ENCODE data around the gene VPS13D. TPM values are rescaled to one million over a fixed set of nuclear protein-coding genes. Genes with fewer than 3 reads are reported as not detected.

VPS13D gene
- polyA plus RNA-seq, 1 experiment, result 22.3 TPM

DNA sequence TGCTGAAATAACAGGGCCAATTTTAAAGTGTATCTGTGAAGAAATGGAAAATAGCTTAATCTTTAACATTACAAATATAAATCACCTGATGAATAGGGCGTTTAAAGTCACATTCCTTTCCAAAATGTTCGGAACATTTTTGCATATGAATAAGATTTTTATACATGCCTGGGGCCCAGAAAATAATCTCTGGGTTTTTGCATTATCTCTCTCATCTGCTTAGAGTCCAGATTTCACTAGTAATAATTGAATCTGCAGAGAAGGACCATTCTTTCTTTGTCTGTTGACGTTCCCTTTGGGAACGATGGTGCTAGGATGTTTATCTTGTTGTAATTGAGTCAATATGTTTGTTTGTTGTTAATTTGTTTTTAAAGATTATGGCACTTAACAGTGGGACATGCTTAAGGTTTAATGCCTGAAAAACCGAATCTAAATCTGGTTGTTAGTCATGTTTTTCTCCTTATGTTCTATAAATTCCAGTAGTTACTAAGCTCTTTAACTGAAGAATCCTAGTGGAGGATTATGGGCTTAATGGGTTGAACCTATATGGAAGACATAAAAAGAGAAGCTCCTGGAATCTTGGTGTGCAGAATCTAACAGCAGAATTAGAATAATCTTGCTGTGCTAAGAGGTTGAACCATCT lies 140.6 kb downstream of the VPS13D start:
- TF ChIP-seq, protein P1, sequence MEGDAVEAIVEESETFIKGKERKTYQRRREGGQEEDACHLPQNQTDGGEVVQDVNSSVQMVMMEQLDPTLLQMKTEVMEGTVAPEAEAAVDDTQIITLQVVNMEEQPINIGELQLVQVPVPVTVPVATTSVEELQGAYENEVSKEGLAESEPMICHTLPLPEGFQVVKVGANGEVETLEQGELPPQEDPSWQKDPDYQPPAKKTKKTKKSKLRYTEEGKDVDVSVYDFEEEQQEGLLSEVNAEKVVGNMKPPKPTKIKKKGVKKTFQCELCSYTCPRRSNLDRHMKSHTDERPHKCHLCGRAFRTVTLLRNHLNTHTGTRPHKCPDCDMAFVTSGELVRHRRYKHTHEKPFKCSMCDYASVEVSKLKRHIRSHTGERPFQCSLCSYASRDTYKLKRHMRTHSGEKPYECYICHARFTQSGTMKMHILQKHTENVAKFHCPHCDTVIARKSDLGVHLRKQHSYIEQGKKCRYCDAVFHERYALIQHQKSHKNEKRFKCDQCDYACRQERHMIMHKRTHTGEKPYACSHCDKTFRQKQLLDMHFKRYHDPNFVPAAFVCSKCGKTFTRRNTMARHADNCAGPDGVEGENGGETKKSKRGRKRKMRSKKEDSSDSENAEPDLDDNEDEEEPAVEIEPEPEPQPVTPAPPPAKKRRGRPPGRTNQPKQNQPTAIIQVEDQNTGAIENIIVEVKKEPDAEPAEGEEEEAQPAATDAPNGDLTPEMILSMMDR (IDR thresholded peaks at IDR 0.05; ENCODE audit: insufficient read depth, low read depth, low read length), result no peak
- Histone ChIP-seq H3K36me3 (ENCODE audit: control insufficient read depth, insufficient read depth, low read length) (peaks cover 2% of the 10 kb centered on the region; the same call in 1 of the 2 replicates), H3K27me3 (ENCODE audit: control insufficient read depth, insufficient read depth, low read length) (no peaks in the 10 kb centered on the region), H3K4me3 (ENCODE audit: low read depth, low read length) (no peak overlapping the region)
- ChIA-PET CTCF (interaction anchor here (1.1 kb wide), 1 partner anchor 47 kb away, joined by 3 read pairs; no protein-coding TSS in a partner anchor), POLR2A (no interaction called here)
- no peak for DNase-seq (ENCODE audit: low read depth)

GRCh38 chr1:12371053-12371452 lies 141.2 kb downstream of the VPS13D start:
- H3K4me3 ChIP-seq (ENCODE audit: low read depth, low read length), result no peak overlapping the region
- H3K36me3 ChIP-seq (ENCODE audit: control insufficient read depth, insufficient read depth, low read length), result peaks cover 2% of the 10 kb centered on the region; the same call in 1 of the 2 replicates
- TF ChIP-seq, protein P1 (IDR thresholded peaks at IDR 0.05; ENCODE audit: insufficient read depth, low read depth, low read length), result no peak
- ChIA-PET CTCF (no interaction called here), POLR2A (no interaction called here)
- no peak for DNase-seq (ENCODE audit: low read depth)
- no peaks in the 10 kb centered on the region for H3K27me3 ChIP-seq (ENCODE audit: control insufficient read depth, insufficient read depth, low read length)

DNA sequence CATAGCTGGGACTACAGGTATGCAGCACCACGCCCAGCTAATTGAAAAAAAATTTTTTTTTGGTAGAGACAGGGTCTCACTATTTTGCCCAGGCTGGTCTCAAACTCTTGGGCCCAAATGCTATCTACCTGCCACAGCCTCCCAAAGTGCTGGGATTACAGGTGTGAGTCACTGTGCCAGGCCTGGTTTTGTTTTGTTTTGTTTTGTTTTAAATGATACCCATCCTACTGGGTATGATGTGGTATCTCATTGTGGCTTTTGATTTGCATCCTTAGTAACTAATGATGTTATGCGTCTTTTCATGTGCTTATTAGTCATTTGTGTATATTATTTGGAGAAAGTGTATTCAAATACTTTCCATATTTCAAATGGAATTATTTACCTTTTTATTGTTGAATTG lies 142.3 kb downstream of the VPS13D start:
- Histone ChIP-seq H3K27me3 (ENCODE audit: control insufficient read depth, insufficient read depth, low read length) (no peaks in the 10 kb centered on the region), H3K4me3 (ENCODE audit: low read depth, low read length) (no peak overlapping the region), H3K36me3 (ENCODE audit: control insufficient read depth, insufficient read depth, low read length) (peaks cover 2% of the 10 kb centered on the region; the same call in 1 of the 2 replicates)
- TF ChIP-seq, protein P1 (IDR thresholded peaks at IDR 0.05; ENCODE audit: insufficient read depth, low read depth, low read length), result no peak
- ChIA-PET CTCF (no interaction called here), POLR2A (no interaction called here)
- no peak for DNase-seq (ENCODE audit: low read depth)

DNA sequence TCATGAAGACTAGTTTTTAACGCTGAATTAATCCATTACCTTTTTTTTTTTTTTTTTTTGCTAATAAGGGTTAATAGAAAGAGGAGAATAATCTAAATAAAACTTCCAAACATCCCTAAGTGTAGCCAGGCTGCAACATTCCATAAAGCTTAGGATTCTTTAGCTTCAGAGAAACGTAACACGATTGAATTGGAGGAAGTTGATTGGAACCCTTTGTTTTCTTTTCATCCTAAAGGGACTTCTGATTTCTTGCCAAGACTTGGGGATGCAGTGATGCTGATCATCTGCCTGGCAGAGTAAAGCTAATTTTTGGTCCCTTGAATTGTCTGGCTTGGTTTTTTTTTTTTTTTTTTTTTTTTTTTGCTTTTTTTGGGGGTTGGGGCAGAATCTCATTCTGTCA lies 142.9 kb downstream of the VPS13D start:
- Histone ChIP-seq H3K27me3 (ENCODE audit: control insufficient read depth, insufficient read depth, low read length) (no peaks in the 10 kb centered on the region), H3K36me3 (ENCODE audit: control insufficient read depth, insufficient read depth, low read length) (peaks cover 2% of the 10 kb centered on the region; the same call in 1 of the 2 replicates), H3K4me3 (ENCODE audit: low read depth, low read length) (no peak overlapping the region)
- TF ChIP-seq, protein P1 (IDR thresholded peaks at IDR 0.05; ENCODE audit: insufficient read depth, low read depth, low read length), result no peak
- POLR2A ChIA-PET, result no interaction called here
- CTCF ChIA-PET, result no interaction called here
- DNase-seq (ENCODE audit: low read depth), result no peak

DNA sequence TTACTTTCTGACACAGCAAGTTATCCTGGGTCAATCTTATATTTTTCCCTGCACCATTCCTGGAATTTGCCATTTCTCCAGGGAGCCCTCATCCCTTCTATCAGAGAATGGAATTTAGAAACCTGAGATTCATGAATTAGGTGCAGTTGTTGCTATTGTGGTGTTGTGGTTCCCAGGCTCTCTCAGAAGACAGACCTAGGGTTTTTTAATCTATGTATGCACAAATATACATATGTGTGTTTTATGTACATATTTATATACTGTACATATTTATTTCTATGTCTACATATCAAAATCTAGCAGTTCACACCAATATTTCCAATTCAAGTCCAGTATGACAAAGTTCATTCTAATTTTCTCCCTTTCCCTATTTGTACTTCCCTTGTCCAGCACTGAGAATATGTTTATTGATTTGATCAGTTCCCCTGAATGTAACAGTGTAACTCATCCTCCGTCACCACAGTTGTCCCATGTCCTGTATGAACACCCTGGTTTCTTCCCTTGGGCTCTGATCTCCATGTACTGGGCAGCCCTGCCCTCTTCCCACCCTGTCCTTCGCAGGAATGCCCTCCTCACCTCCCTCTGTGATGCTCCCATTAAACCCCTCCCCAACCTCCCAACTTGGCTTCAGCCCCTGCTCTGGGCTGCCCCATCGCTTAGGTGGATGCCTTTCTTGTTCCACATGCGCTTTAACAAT lies 145.5 kb downstream of the VPS13D start:
- H3K27me3 ChIP-seq (ENCODE audit: control insufficient read depth, insufficient read depth, low read length), result no peaks in the 10 kb centered on the region
- TF ChIP-seq, protein P1 (IDR thresholded peaks at IDR 0.05; ENCODE audit: insufficient read depth, low read depth, low read length), result no peak
- H3K4me3 ChIP-seq (ENCODE audit: low read depth, low read length), result no peak overlapping the region
- peaks cover 1% of the 10 kb centered on the region for H3K36me3 ChIP-seq (ENCODE audit: control insufficient read depth, insufficient read depth, low read length)
- ChIA-PET POLR2A (no interaction called here), CTCF (no interaction called here)
- no peak for DNase-seq (ENCODE audit: low read depth)
